A673 (cell line): ENCODE data around the gene ZPR1.

Experiments
- CTCF ChIP-seq: fragments of 300-800, 200-600 bp; sonication (generic); conservative IDR thresholded peaks from 2 replicates; pipeline ENCODE4 v1.5.1; 2017; ENCODE audit warnings: low read depth, mild to moderate bottlenecking, antibody characterized with exemption, low read length, moderate library complexity, mixed read lengths
- EZH2 ChIP-seq: fragments of 200-600 bp; sonication (generic); IDR thresholded peaks from 2 replicates; pipeline ENCODE4 v1.6.1; 2017; ENCODE audit warnings: borderline replicate concordance, low read depth, mild to moderate bottlenecking, mixed read lengths, antibody characterized with exemption, low read length; ENCODE audit not compliant: poor library complexity, severe bottlenecking

- TF ChIP-seq EZH2, result no peak
- no peak for TF ChIP-seq CTCF
These were observed 1.5 kb downstream of the ZPR1 start for GRCh38 chr11:116786326-116786725.
